Measurements from ENCODE around the gene SOX18. TPM values are rescaled to one million over a fixed set of nuclear protein-coding genes. Genes with fewer than 3 reads are reported as not detected.
A peak's percentile ranks its signal among the peaks of the same experiment; 100 is the strongest.

Gene SOX18
- total RNA-seq, 1 donor, result not detected

- H3K4me3 ChIP-seq (ENCODE audit: low read depth, low read length), result no peak overlapping the region
- TF ChIP-seq, protein P1, sequence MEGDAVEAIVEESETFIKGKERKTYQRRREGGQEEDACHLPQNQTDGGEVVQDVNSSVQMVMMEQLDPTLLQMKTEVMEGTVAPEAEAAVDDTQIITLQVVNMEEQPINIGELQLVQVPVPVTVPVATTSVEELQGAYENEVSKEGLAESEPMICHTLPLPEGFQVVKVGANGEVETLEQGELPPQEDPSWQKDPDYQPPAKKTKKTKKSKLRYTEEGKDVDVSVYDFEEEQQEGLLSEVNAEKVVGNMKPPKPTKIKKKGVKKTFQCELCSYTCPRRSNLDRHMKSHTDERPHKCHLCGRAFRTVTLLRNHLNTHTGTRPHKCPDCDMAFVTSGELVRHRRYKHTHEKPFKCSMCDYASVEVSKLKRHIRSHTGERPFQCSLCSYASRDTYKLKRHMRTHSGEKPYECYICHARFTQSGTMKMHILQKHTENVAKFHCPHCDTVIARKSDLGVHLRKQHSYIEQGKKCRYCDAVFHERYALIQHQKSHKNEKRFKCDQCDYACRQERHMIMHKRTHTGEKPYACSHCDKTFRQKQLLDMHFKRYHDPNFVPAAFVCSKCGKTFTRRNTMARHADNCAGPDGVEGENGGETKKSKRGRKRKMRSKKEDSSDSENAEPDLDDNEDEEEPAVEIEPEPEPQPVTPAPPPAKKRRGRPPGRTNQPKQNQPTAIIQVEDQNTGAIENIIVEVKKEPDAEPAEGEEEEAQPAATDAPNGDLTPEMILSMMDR (IDR thresholded peaks at IDR 0.05; ENCODE audit: insufficient read depth, low read depth, low read length), result no peak
- no peak for DNase-seq (ENCODE audit: low read depth)
These were observed 22.2 kb upstream of the SOX18 start for GRCh38 chr20:64071341-64072332.

DNA sequence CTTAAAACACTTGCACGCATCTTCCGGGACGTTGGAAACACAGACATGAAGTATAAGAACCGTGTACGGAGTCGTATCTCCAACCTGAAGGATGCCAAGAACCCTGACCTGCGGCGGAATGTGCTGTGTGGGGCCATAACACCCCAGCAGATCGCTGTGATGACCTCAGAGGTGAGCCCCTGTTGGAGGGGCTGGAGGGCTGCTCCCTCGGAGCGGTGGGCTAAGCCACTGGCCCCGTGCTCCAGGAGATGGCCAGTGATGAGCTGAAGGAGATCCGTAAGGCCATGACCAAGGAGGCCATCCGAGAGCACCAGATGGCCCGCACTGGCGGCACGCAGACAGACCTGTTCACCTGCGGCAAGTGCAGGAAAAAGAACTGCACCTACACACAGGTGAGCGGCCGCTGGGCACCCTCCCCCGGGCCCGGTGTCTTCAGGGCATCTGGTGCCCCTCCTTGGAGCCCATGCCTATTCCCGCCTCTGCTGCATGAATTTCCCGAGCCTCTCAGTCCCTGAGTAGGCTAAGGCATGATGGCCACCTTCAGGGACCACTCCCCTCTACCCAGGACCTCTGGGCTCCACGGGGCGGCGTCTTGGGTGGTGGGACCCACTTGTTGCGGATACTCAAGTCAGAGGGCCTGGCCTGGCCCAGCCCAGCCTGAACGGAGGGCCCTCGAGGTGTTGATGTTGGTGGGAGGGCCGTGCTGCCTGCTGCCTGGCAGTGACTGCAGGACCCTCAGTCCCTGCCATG is 21.0 kb upstream of the SOX18 start:
- no peak overlapping the region for H3K4me3 ChIP-seq (ENCODE audit: low read depth, low read length)
- DNase-seq (ENCODE audit: low read depth), result no peak
- TF ChIP-seq, protein P1 (IDR thresholded peaks at IDR 0.05; ENCODE audit: insufficient read depth, low read depth, low read length), result no peak

GRCh38 chr20:64069614-64070243 is 20.3 kb upstream of the SOX18 start:
- H3K4me3 ChIP-seq (ENCODE audit: low read depth, low read length), result no peak overlapping the region
- DNase-seq (ENCODE audit: low read depth), result no peak
- TF ChIP-seq, protein P1 (IDR thresholded peaks at IDR 0.05; ENCODE audit: insufficient read depth, low read depth, low read length), result peak; percentile 72

DNA sequence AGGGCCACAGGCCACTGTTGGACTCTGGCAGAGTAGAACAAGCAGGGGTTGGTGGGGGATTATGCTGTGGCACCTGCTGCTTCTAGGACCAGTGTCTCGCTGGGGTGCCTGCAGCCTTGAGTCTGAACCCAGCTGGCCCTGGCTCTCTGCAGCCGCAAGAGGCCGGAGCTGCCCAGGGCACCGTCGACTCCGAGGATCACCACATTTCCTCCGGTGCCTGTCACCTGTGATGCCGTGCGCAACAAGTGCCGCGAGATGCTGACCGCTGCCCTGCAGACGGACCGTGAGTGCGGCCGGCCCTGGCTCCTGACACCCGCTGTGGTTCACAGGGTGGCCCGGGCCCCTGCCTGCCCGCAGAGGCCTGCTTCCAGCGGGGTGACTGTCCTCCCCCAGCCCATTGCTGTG is 19.8 kb upstream of the SOX18 start:
- DNase-seq (ENCODE audit: low read depth), result no peak
- TF ChIP-seq, protein P1 (IDR thresholded peaks at IDR 0.05; ENCODE audit: insufficient read depth, low read depth, low read length), result no peak
- H3K4me3 ChIP-seq (ENCODE audit: low read depth, low read length), result no peak overlapping the region

GRCh38 chr20:64068386-64069208 is 19.2 kb upstream of the SOX18 start:
- no peak for DNase-seq (ENCODE audit: low read depth)
- H3K4me3 ChIP-seq (ENCODE audit: low read depth, low read length), result no peak overlapping the region
- TF ChIP-seq, protein P1 (IDR thresholded peaks at IDR 0.05; ENCODE audit: insufficient read depth, low read depth, low read length), result no peak

All from fibroblast of villous mesenchyme (primary cell).